Measurements from ENCODE around the gene DPP6. TPM values are rescaled to one million over a fixed set of nuclear protein-coding genes. Genes with fewer than 3 reads are reported as not detected.

The DPP6 gene
- total RNA-seq, 1 experiment from 2014 or later = not detected

- Histone ChIP-seq H3K4me3 (no peak overlapping the region), H3K9me2 (ENCODE audit: insufficient read depth) (0 out of 2 replicates have a peak, but pooled peaks cover 4% of the 10 kb centered on the region), H3K36me3 (ENCODE audit: low read depth) (no peaks in the 10 kb centered on the region), H3K9me3 (ENCODE audit: insufficient read depth, low read depth) (no peaks in the 10 kb centered on the region), H3F3A (ENCODE audit: insufficient read depth, low read depth) (no peaks in the 10 kb centered on the region), H3K27ac (no peak overlapping the region), H4K20me1 (ENCODE audit: insufficient read depth) (no peaks in the 10 kb centered on the region; the same call in 1 of the 2 replicates), H3K27me3 (ENCODE audit: insufficient read depth, low read depth) (peaks cover 41% of the 10 kb centered on the region), H3K79me2 (ENCODE audit: low read depth) (no peaks in the 10 kb centered on the region), H3K4me2 (no peak overlapping the region), H2AFZ (no peak overlapping the region), H3K4me1 (replicated peaks; ENCODE audit: insufficient read depth) (no peaks in the 10 kb centered on the region)
- POLR2A ChIA-PET (ENCODE audit: unreplicated experiment) = no interaction called here
- no TSS peak for BruUV-seq (replicated peaks)
- intact Hi-C loops (cut with micrococcal nuclease; ENCODE audit: unreplicated experiment) = no loop called here
- TF ChIP-seq CTCF (conservative IDR thresholded peaks at IDR 0.05) = no peak
- TF ChIP-seq EZH2 (IDR thresholded peaks at IDR 0.05; ENCODE audit: low read depth) = no peak
- no peak for DNase-seq
- CTCF ChIA-PET = no interaction called here
Measured at GRCh38 chr7:154709840-154710520, 657.8 kb downstream of the DPP6 start.

GRCh38 chr7:154720016-154720415 is 667.8 kb downstream of the DPP6 start:
- intact Hi-C loops (cut with micrococcal nuclease; ENCODE audit: unreplicated experiment) = no loop called here
- POLR2A ChIA-PET (ENCODE audit: unreplicated experiment) = no interaction called here

GRCh38 chr7:154721086-154721485 is 668.9 kb downstream of the DPP6 start:
- Histone ChIP-seq H3K4me2 (no peak overlapping the region), H3F3A (ENCODE audit: insufficient read depth, low read depth) (no peaks in the 10 kb centered on the region), H3K9me2 (ENCODE audit: insufficient read depth) (no peaks in the 10 kb centered on the region), H3K36me3 (ENCODE audit: low read depth) (no peaks in the 10 kb centered on the region), H3K27ac (no peak overlapping the region), H3K4me3 (no peak overlapping the region), H3K79me2 (ENCODE audit: low read depth) (no peaks in the 10 kb centered on the region), H3K4me1 (replicated peaks; ENCODE audit: insufficient read depth) (no peaks in the 10 kb centered on the region), H2AFZ (no peak overlapping the region), H3K9me3 (ENCODE audit: insufficient read depth, low read depth) (no peaks in the 10 kb centered on the region), H4K20me1 (ENCODE audit: insufficient read depth) (no peaks in the 10 kb centered on the region), H3K27me3 (ENCODE audit: insufficient read depth, low read depth) (no peaks in the 10 kb centered on the region)
- intact Hi-C loops (cut with micrococcal nuclease; ENCODE audit: unreplicated experiment) = no loop called here
- POLR2A ChIA-PET (ENCODE audit: unreplicated experiment) = no interaction called here
- CTCF ChIA-PET = no interaction called here
- no peak for DNase-seq
- TF ChIP-seq EZH2 (IDR thresholded peaks at IDR 0.05; ENCODE audit: low read depth) (no peak), CTCF (conservative IDR thresholded peaks at IDR 0.05) (no peak)
- BruUV-seq (replicated peaks) = no TSS peak

More at GRCh38 chr7:154720016-154720415, 667.8 kb downstream of the DPP6 start:
- CTCF ChIA-PET = no interaction called here
- H3K4me1 ChIP-seq (replicated peaks; ENCODE audit: insufficient read depth) = no peaks in the 10 kb centered on the region
- H3K4me2 ChIP-seq = no peak overlapping the region
- no peaks in the 10 kb centered on the region for H3K27me3 ChIP-seq (ENCODE audit: insufficient read depth, low read depth)
- H3K27ac ChIP-seq = no peak overlapping the region
- DNase-seq = no peak
- H3K9me2 ChIP-seq (ENCODE audit: insufficient read depth) = no peaks in the 10 kb centered on the region
- H2AFZ ChIP-seq = no peak overlapping the region
- no TSS peak for BruUV-seq (replicated peaks)
- no peaks in the 10 kb centered on the region for H4K20me1 ChIP-seq (ENCODE audit: insufficient read depth)
- no peak overlapping the region for H3K4me3 ChIP-seq
- H3F3A ChIP-seq (ENCODE audit: insufficient read depth, low read depth) = no peaks in the 10 kb centered on the region
- H3K36me3 ChIP-seq (ENCODE audit: low read depth) = no peaks in the 10 kb centered on the region
- no peak for TF ChIP-seq EZH2 (IDR thresholded peaks at IDR 0.05; ENCODE audit: low read depth)
- TF ChIP-seq CTCF (conservative IDR thresholded peaks at IDR 0.05) = no peak
- no peaks in the 10 kb centered on the region for H3K9me3 ChIP-seq (ENCODE audit: insufficient read depth, low read depth)
- no peaks in the 10 kb centered on the region for H3K79me2 ChIP-seq (ENCODE audit: low read depth)
